ENCODE results near the gene GSTA2. TPM values are rescaled to one million over a fixed set of nuclear protein-coding genes. Genes with fewer than 3 reads are reported as not detected.
"Not testable (repeated sequence)": the region's sequence is repeated elsewhere in the genome, so short reads cannot be mapped to it uniquely, and the experiment has no call there.

The GSTA2 gene
- total RNA-seq, 1 donor from 2014 or later = not detected

- DNase-seq (ENCODE audit: low read depth in 2 of 2) = no peak
Measured at GRCh38 chr6:52760105-52760765, 3.0 kb downstream of the GSTA2 start.

GRCh38 chr6:52759085-52759484, 4.2 kb downstream of the GSTA2 start:
- no peak for DNase-seq (ENCODE audit: low read depth in 2 of 2)

- DNase-seq (ENCODE audit: low read depth in 2 of 2) = not testable (repeated sequence)
Measured at GRCh38 chr6:52757651-52758338, 5.5 kb downstream of the GSTA2 start.

GRCh38 chr6:52754443-52754842, 8.8 kb downstream of the GSTA2 start:
- no peak for DNase-seq (ENCODE audit: low read depth in 2 of 2)

GRCh38 chr6:52753137-52753536, 10.1 kb downstream of the GSTA2 start:
- not testable (repeated sequence) for DNase-seq (ENCODE audit: low read depth in 2 of 2)

- no peak for DNase-seq (ENCODE audit: low read depth in 2 of 2)
Measured at GRCh38 chr6:52752310-52752709, 11.0 kb downstream of the GSTA2 start.

GRCh38 chr6:52749556-52750152, 13.6 kb downstream of the GSTA2 start:
- DNase-seq (ENCODE audit: low read depth in 2 of 2) = no peak

- not testable (repeated sequence) for DNase-seq (ENCODE audit: low read depth in 2 of 2)
Measured at GRCh38 chr6:52747301-52747700, 16.0 kb downstream of the GSTA2 start.

GRCh38 chr6:52746213-52746612, 17.1 kb downstream of the GSTA2 start:
- no peak for DNase-seq (ENCODE audit: low read depth in 2 of 2)

GRCh38 chr6:52745764-52746201, 17.5 kb downstream of the GSTA2 start:
- no peak for DNase-seq (ENCODE audit: low read depth in 2 of 2)

GRCh38 chr6:52741872-52742271, 21.4 kb downstream of the GSTA2 start:
- no peak for DNase-seq (ENCODE audit: low read depth in 2 of 2)

- no peak for DNase-seq (ENCODE audit: low read depth in 2 of 2)
Measured at GRCh38 chr6:52739627-52740026, 23.6 kb downstream of the GSTA2 start.

- DNase-seq (ENCODE audit: low read depth in 2 of 2) = no peak
Measured at GRCh38 chr6:52739134-52739533, 24.1 kb downstream of the GSTA2 start.

- no peak for DNase-seq (ENCODE audit: low read depth in 2 of 2)
Measured at GRCh38 chr6:52736145-52736544, 27.1 kb downstream of the GSTA2 start.

GRCh38 chr6:52735071-52735470, 28.2 kb downstream of the GSTA2 start:
- DNase-seq (ENCODE audit: low read depth in 2 of 2) = no peak

GRCh38 chr6:52734072-52734471, 29.2 kb downstream of the GSTA2 start:
- DNase-seq (ENCODE audit: low read depth in 2 of 2) = no peak

- DNase-seq (ENCODE audit: low read depth in 2 of 2) = no peak
Measured at GRCh38 chr6:52733172-52733571, 30.1 kb downstream of the GSTA2 start.

- DNase-seq (ENCODE audit: low read depth in 2 of 2) = no peak
Measured at GRCh38 chr6:52731719-52732118, 31.6 kb downstream of the GSTA2 start.

GRCh38 chr6:52729576-52729975, 33.7 kb downstream of the GSTA2 start:
- no peak for DNase-seq (ENCODE audit: low read depth in 2 of 2)

GRCh38 chr6:52728394-52728793, 34.9 kb downstream of the GSTA2 start:
- no peak for DNase-seq (ENCODE audit: low read depth in 2 of 2)

- no peak for DNase-seq (ENCODE audit: low read depth in 2 of 2)
Measured at GRCh38 chr6:52727908-52728307, 35.4 kb downstream of the GSTA2 start.

GRCh38 chr6:52726741-52727535, 36.3 kb downstream of the GSTA2 start:
- DNase-seq (ENCODE audit: low read depth in 2 of 2) = no peak

Data from dermis microvascular lymphatic vessel endothelial cell (primary cell).